Activated CD4-positive, alpha-beta T cell treated with anti-CD3 and anti-CD28 coated beads, Interleukin-2, amount 10 ng/mL, durations not matched to agents 7 days and 5 days (primary cell): ENCODE results near the gene BCAP29. TPM values are rescaled to one million over a fixed set of nuclear protein-coding genes. Genes with fewer than 3 reads are reported as not detected.

Experiments used
- CTCF ChIA-PET: fragments of 350-600 bp; sonication (Branson Sonifier 250); formaldehyde crosslinking; loops from one replicate; lab custom pipeline; 2021; ENCODE audit warnings: antibody characterized with exemption; lab: Charles Lee
- POLR2A ChIA-PET: fragments of 350-600 bp; sonication (Branson Sonifier 250); formaldehyde crosslinking; loops from one replicate; lab custom pipeline; 2021; ENCODE audit warnings: antibody characterized with exemption; lab: Charles Lee
- DNase-seq: peaks from one replicate; pipeline ENCODE4 v3.0.0-alpha.2; 2020
- H3K27ac Mint-ChIP-seq: one replicate; pipeline ENCODE4 v1.8.0; 2021; ENCODE audit warnings: mild to moderate bottlenecking, moderate library complexity, mixed read lengths
- H3K27me3 Mint-ChIP-seq: one replicate; pipeline ENCODE4 v1.8.0; 2021; ENCODE audit warnings: mixed read lengths
- H3K36me3 Mint-ChIP-seq: one replicate; pipeline ENCODE4 v1.8.0; 2021; ENCODE audit warnings: low read depth, mixed read lengths
- H3K4me1 Mint-ChIP-seq: one replicate; pipeline ENCODE4 v1.8.0; 2021; ENCODE audit warnings: mixed read lengths
- H3K4me3 Mint-ChIP-seq: one replicate; pipeline ENCODE4 v1.8.0; 2021; ENCODE audit warnings: mild to moderate bottlenecking, moderate library complexity, mixed read lengths
- H3K9me3 Mint-ChIP-seq: one replicate; pipeline ENCODE4 v1.8.0; 2021; ENCODE audit warnings: mixed read lengths
- total RNA-seq, 2 experiments: library from RNA; stranded (reverse); gene quantifications; one replicate each; pipeline ENCODE4 v1.2.3, GENCODE V29; 2021

The BCAP29 gene
- total RNA-seq, 2 experiments from 2014 or later = 29.9 to 37.4 TPM

DNA sequence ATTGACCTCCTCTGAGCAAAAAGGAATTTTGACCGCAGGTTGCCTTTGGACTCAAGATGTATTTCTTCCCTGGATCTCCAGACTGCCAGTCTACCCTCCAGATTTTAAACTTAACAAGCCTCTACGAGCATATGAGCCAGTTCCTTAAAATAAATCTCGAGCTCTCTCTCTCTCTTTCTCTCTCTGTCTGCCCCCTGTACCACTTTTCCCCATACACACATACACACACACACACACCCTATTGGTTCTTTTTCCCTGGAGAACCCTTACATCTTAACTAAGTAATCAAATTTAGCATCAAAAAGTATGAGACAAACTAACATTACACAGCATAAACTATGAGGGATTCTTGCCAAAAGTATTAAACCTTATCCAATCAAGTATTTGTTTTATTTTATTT lies 11.4 kb downstream of the BCAP29 start:
- no peaks in the 10 kb centered on the region for H3K27me3 Mint-ChIP-seq
- peaks cover 14% of the 10 kb centered on the region for H3K36me3 Mint-ChIP-seq
- no peak overlapping the region for H3K27ac Mint-ChIP-seq
- no peaks in the 10 kb centered on the region for H3K9me3 Mint-ChIP-seq
- H3K4me1 Mint-ChIP-seq = no peaks in the 10 kb centered on the region
- no peak for DNase-seq
- H3K4me3 Mint-ChIP-seq = no peak overlapping the region
- ChIA-PET CTCF (no interaction called here), POLR2A (no interaction called here)

DNA sequence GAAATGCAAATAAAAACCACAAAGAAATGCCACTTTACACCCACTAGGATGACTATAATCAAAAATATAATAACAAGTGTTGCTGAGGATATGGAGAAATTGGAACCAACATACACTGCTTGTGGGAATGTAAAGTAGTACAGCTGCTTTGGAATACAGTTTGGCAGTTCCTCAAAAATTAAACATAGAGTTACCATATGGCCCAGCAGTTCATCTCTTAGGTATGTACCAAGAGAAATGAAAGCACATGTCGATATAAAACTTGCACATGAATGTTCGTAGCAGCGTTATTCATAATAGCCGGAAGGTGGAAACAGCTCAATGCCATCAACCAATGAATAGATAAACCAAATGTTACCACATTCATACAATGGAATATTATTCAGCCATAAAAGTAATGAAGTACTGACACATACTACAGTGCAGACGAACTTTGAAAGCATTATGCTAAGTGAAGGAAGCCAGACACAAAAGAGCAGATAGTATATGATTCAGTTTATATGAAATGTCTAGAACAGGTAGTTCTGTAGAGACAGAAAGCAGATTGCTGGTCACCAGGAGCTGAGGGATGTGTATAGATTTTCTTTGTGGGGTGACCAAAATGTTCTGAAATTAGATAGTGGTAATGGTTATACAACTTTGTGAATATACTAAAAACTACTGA lies 12.4 kb downstream of the BCAP29 start:
- H3K36me3 Mint-ChIP-seq = peaks cover 18% of the 10 kb centered on the region
- ChIA-PET CTCF (interaction anchor here (1.1 kb wide), 1 partner anchor 29 kb away, joined by 3 read pairs; the partner anchor contains the start of genes COG5 and DUS4L), POLR2A (no interaction called here)
- H3K27ac Mint-ChIP-seq = no peak overlapping the region
- no peaks in the 10 kb centered on the region for H3K27me3 Mint-ChIP-seq
- no peaks in the 10 kb centered on the region for H3K9me3 Mint-ChIP-seq
- H3K4me1 Mint-ChIP-seq = no peaks in the 10 kb centered on the region
- DNase-seq = no peak
- H3K4me3 Mint-ChIP-seq = no peak overlapping the region

DNA sequence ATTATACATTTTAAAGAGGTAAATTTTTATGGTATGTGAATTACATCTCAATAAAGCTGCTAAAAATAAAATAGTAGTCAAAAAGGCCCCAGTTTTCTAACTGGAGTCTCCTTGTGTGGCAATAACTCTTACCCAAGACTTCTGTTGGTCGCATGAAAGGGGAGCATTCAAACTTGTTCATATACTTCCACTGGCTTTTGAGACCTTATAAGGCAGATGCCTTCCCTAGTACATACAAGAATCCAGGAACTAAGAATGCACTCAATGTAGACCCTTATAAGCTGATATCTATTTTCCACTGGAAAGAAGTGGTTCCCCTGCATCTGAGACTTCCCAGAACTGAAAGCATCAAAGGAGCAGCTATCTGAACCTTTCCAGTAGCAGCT lies 13.0 kb downstream of the BCAP29 start:
- ChIA-PET POLR2A (no interaction called here), CTCF (no interaction called here)
- Mint-ChIP-seq H3K4me3 (no peak overlapping the region), H3K27ac (no peak overlapping the region), H3K36me3 (peaks cover 18% of the 10 kb centered on the region), H3K4me1 (no peaks in the 10 kb centered on the region), H3K9me3 (no peaks in the 10 kb centered on the region), H3K27me3 (no peaks in the 10 kb centered on the region)
- no peak for DNase-seq

DNA sequence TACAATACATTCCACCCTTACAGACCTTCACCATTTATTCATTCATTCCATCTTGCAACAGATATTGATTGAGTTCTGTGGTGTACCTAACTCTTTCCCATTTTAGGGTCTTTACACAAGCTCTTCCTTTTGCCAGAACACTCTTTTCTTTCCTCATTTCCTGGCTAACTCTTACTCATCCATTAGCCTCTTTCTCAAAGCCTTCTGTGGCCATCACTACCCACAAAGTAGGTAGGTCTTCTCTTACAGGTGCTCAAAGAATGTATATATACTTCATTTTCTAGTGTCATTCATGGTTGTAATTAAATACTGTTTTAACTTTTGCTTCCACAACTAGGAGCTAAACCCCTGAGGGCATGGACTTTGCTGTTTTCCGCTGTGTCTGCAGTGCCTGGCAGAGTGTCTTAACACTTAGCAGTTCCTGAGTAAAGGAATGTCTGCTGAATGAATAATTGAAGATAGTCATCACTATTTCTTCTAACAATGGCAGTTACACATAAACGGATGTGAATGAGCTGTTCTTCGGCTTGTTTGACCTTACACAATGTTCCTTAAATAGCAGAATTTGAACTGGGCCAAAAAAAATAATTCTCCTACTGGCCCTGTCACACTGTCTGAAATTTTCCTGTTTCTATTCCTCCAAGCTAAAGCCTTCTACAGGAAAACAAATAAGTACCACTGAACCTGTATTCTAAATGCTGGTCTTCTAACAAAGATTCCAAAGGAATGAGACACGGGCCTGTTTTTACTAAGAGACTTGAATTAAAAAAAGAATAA lies 15.1 kb downstream of the BCAP29 start:
- Mint-ChIP-seq H3K4me3 (no peak overlapping the region), H3K27ac (no peak overlapping the region), H3K9me3 (no peaks in the 10 kb centered on the region), H3K36me3 (peaks cover 11% of the 10 kb centered on the region), H3K4me1 (no peaks in the 10 kb centered on the region), H3K27me3 (no peaks in the 10 kb centered on the region)
- DNase-seq = no peak
- ChIA-PET POLR2A (no interaction called here), CTCF (interaction anchor here (1.4 to 1.5 kb wide), 2 partner anchors 17 to 24 kb away, joined by 3 read pairs; no protein-coding TSS in a partner anchor)

DNA sequence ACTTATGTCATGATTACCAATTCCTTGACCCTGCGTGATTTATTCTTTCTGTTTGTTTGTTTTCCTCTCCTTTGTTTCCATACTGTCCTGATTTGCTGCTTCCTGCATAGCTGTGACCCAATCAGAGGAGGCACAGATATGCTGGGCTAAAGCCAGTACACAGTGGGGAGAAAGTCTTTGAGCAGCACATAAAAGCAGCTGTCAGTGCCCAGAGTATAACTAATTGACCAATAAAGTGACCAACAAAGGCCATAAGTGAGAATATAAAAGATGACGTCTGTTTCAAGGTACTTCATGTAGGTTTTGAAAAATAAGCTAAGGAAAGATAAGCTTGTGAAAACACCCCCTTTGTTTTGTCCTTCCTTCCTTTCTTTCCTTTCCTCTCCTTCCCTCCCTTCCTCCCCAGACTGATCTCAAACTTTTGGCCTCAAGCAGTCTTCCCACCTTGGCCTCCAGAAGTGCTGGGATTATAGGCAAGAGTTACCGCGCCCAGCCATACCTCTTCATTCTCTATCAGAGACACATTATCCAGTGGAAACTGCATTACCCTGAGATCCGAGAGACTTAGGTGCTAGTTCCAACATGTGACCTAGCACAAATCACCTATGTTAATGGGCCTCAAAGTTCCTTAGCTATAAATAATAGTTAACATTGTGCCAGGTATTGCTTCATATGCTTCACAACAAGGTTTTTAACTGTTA lies 17.0 kb downstream of the BCAP29 start:
- no peaks in the 10 kb centered on the region for H3K4me1 Mint-ChIP-seq
- peaks cover 19% of the 10 kb centered on the region for H3K36me3 Mint-ChIP-seq
- no peaks in the 10 kb centered on the region for H3K9me3 Mint-ChIP-seq
- no peak overlapping the region for H3K27ac Mint-ChIP-seq
- ChIA-PET CTCF (no interaction called here), POLR2A (no interaction called here)
- no peak overlapping the region for H3K4me3 Mint-ChIP-seq
- no peak for DNase-seq
- H3K27me3 Mint-ChIP-seq = no peaks in the 10 kb centered on the region

DNA sequence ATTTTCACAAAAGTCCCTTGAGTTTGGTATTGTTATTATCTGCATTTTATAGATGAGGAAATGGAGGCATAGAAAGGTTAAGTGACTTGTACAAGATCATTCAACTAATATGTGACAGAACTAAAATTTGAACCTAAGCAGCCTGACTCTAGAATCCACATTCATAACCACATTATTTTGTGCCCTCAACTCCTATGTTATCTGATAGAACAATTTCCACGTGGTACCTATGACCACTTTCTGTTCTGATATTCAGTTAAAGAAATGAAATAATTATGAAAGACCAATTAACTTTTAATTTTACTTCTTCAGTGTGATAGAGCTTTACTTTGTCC lies 17.5 kb downstream of the BCAP29 start:
- no peaks in the 10 kb centered on the region for H3K4me1 Mint-ChIP-seq
- H3K4me3 Mint-ChIP-seq = no peak overlapping the region
- no peaks in the 10 kb centered on the region for H3K9me3 Mint-ChIP-seq
- no peak for DNase-seq
- ChIA-PET CTCF (interaction anchor here (0.7 kb wide), 1 partner anchor 441 kb away, joined by 3 read pairs; no protein-coding TSS in a partner anchor), POLR2A (no interaction called here)
- no peak overlapping the region for H3K27ac Mint-ChIP-seq
- peaks cover 19% of the 10 kb centered on the region for H3K36me3 Mint-ChIP-seq
- no peaks in the 10 kb centered on the region for H3K27me3 Mint-ChIP-seq

DNA sequence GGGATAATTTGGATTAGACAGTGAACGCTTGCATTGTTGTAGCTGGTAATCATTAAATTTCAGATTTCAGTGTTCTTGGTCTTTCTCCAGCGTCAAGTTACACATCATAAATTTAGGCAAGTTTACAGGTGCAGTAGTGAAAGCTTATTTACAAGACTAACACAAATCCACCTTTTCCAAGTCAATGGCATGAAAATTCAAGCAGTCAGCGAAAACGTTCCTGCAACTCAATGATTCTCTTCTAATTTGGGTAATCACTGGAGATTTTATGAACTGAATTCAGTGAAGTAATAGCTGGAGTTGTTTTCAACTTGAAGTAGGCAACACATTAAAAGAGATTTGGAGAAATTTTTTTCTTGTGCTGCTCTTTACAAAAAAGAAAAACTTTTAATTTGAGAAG lies 17.9 kb downstream of the BCAP29 start:
- H3K4me1 Mint-ChIP-seq = no peaks in the 10 kb centered on the region
- CTCF ChIA-PET = interaction anchor here (0.7 kb wide), 1 partner anchor 441 kb away, joined by 3 read pairs; no protein-coding TSS in a partner anchor
- H3K27ac Mint-ChIP-seq = no peak overlapping the region
- POLR2A ChIA-PET = no interaction called here
- H3K36me3 Mint-ChIP-seq = peaks cover 19% of the 10 kb centered on the region
- no peaks in the 10 kb centered on the region for H3K9me3 Mint-ChIP-seq
- H3K27me3 Mint-ChIP-seq = no peaks in the 10 kb centered on the region
- no peak overlapping the region for H3K4me3 Mint-ChIP-seq
- no peak for DNase-seq

DNA sequence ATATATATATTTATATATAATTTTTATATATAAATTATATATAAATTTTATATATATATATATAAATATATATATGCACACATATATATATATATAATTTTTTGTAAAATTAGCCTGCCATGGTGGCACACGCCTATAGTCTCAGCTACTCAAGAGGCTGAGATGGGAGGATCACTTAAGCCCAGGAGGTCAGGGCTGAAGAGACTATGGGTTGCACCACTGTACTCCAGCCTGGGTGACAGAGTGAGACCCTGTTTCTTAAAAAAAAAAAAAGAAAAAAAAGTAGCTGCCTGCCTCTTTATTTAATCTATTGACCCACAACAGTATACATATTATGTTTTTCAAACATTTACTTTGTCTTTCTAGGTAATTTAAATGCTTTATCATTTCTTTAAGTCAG lies 19.2 kb downstream of the BCAP29 start:
- H3K27ac Mint-ChIP-seq = no peak overlapping the region
- DNase-seq = no peak
- H3K9me3 Mint-ChIP-seq = no peaks in the 10 kb centered on the region
- no peak overlapping the region for H3K4me3 Mint-ChIP-seq
- no peaks in the 10 kb centered on the region for H3K27me3 Mint-ChIP-seq
- H3K4me1 Mint-ChIP-seq = no peaks in the 10 kb centered on the region
- H3K36me3 Mint-ChIP-seq = peaks cover 16% of the 10 kb centered on the region
- ChIA-PET POLR2A (no interaction called here), CTCF (no interaction called here)

DNA sequence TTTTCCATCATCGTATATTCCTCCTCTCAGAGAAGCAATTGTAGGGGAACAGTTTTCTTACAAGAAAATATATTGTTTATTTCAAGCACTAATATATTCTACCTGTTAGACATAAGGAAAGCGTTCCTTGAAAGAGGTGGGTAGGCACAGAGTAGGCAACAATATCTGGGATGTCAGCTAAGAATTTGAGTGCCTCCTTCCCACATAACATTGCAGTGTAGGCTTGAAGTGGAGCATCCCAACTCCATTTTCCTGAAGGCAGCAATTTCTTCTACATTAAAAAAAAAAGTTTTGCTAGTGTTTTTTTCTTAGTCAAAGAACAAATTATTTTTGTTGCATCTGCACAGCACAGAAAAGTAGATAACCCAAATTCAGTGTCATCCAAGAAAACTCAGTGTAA lies 20.8 kb downstream of the BCAP29 start:
- peaks cover 22% of the 10 kb centered on the region for H3K36me3 Mint-ChIP-seq
- ChIA-PET POLR2A (no interaction called here), CTCF (interaction anchor here (0.5 to 0.8 kb wide), 2 partner anchors 144 to 1836 kb away, joined by 3 to 4 read pairs; no protein-coding TSS in a partner anchor)
- no peaks in the 10 kb centered on the region for H3K4me1 Mint-ChIP-seq
- DNase-seq = no peak
- H3K27me3 Mint-ChIP-seq = no peaks in the 10 kb centered on the region
- no peak overlapping the region for H3K27ac Mint-ChIP-seq
- H3K4me3 Mint-ChIP-seq = no peak overlapping the region
- no peaks in the 10 kb centered on the region for H3K9me3 Mint-ChIP-seq

DNA sequence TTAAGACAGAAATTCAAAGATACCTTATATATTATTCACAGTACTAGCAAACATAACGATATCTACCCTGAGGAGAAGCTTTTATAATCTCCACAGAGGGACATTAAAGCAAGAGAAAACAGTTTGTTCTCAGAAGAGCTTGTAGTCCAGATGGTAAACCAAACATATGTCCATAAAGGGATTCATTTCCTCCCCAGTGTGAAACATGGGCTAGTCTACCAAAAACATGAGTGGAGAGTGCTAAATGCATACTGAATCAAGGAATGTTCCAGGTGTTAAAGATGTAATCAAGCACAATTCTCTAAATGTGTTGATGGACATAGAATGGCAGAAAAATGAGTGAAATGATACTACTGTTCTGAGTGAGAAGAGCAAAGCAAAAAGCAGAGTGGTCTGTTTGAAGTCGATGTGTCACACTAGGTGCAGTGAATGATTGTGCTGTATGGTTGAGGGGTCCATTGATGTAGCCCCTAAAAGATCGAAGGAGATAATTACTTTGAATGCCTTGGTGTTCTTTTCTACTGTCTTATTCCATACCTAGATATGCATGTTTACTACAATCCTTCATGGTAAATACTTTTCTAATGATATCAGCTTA lies 25.3 kb downstream of the BCAP29 start:
- DNase-seq = no peak
- no peak overlapping the region for H3K27ac Mint-ChIP-seq
- ChIA-PET POLR2A (no interaction called here), CTCF (interaction anchor here (0.6 to 1.3 kb wide), 3 partner anchors 27 to 313 kb away, joined by 3 to 4 read pairs (median 3); no protein-coding TSS in a partner anchor)
- no peak overlapping the region for H3K4me3 Mint-ChIP-seq
- H3K9me3 Mint-ChIP-seq = no peaks in the 10 kb centered on the region
- H3K27me3 Mint-ChIP-seq = no peaks in the 10 kb centered on the region
- peaks cover 16% of the 10 kb centered on the region for H3K36me3 Mint-ChIP-seq
- no peaks in the 10 kb centered on the region for H3K4me1 Mint-ChIP-seq

DNA sequence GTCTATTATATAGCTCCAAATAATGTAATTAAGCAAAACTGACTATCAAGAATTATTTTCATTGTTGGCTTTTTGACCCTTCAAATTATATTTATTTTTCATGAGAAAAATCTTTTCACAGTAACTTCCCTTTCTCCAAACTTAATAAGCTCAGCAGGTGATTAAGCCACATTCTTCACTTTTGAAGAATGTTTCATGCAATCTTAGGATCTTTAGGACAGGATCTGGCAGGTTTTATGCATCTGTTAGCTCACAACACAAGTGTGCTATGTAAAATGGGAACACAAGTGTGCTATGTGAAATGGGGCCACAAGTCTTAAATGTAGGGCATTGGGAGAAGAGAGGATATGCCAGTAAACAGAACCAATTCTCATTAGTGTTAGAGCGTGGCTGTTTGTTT lies 26.3 kb downstream of the BCAP29 start:
- ChIA-PET CTCF (interaction anchor here (1.3 kb wide), 1 partner anchor 314 kb away, joined by 3 read pairs; no protein-coding TSS in a partner anchor), POLR2A (no interaction called here)
- Mint-ChIP-seq H3K36me3 (peaks cover 11% of the 10 kb centered on the region), H3K4me3 (no peak overlapping the region), H3K4me1 (no peaks in the 10 kb centered on the region), H3K9me3 (no peaks in the 10 kb centered on the region), H3K27ac (no peak overlapping the region), H3K27me3 (no peaks in the 10 kb centered on the region)
- DNase-seq = no peak

DNA sequence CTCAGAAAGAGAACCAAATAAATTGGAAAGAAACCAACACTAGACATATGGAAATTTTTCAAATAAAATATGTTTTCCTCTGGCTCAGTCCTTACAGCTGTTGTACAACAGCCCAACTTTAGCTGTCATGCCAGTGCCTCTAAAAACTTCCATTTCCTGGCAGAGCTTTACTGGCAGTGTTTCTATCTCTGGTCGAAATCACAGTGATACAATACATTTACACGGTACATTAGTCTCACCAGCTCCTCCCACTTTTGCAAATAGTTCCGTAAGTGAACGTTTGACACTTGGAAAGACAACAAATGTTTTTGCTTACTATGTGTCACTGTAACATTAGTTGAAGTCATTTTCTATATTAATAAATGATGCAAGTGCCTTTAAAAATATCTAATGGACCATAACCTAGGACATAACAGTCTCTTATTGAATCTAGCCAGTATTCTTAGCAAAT lies 29.8 kb downstream of the BCAP29 start:
- Mint-ChIP-seq H3K27me3 (no peaks in the 10 kb centered on the region), H3K4me1 (peaks cover 11% of the 10 kb centered on the region), H3K9me3 (no peaks in the 10 kb centered on the region), H3K27ac (no peak overlapping the region), H3K36me3 (peaks cover 18% of the 10 kb centered on the region), H3K4me3 (no peak overlapping the region)
- no peak for DNase-seq
- ChIA-PET POLR2A (no interaction called here), CTCF (interaction anchor here (1.0 to 1.5 kb wide), 2 partner anchors 10 to 28 kb away, joined by 3 to 4 read pairs; no protein-coding TSS in a partner anchor)
